Endodermal cell (in vitro differentiated cells): ENCODE measurements around the gene GATAD2A. TPM values are rescaled to one million over a fixed set of nuclear protein-coding genes. Genes with fewer than 3 reads are reported as not detected.

Experiments used
- DNase-seq: peaks from one replicate; pipeline ENCODE4 v3.0.0-alpha.2; 2017
- H3K27ac ChIP-seq: 2 replicates; pipeline ENCODE4 v1.5.1; 2013; ENCODE audit warnings: mild to moderate bottlenecking, low read depth, low read length, moderate library complexity
- H3K27me3 ChIP-seq: 2 replicates; pipeline ENCODE4 v1.6.1; 2013; ENCODE audit warnings: mild to moderate bottlenecking, low read length, moderate library complexity; ENCODE audit not compliant: insufficient read depth, control insufficient read depth, poor library complexity, severe bottlenecking
- H3K36me3 ChIP-seq: 2 replicates; pipeline ENCODE4 v1.7.0; 2013; ENCODE audit warnings: mild to moderate bottlenecking, low read length, moderate library complexity; ENCODE audit not compliant: control insufficient read depth, insufficient read depth
- H3K4me1 ChIP-seq: one replicate; pipeline ENCODE4 v1.7.0; 2013; ENCODE audit warnings: low read length; ENCODE audit not compliant: control insufficient read depth, insufficient read depth
- H3K4me3 ChIP-seq: 2 replicates; pipeline ENCODE4 v1.5.1; 2013; ENCODE audit warnings: mild to moderate bottlenecking, low read length, moderate library complexity
- H3K9ac ChIP-seq: 2 replicates; pipeline ENCODE4 v1.6.1; 2013; ENCODE audit warnings: mild to moderate bottlenecking, low read length, moderate library complexity; ENCODE audit not compliant: poor library complexity, severe bottlenecking; ENCODE audit errors: extremely low read depth
- H3K9me3 ChIP-seq: 2 replicates; pipeline ENCODE4 v1.6.1; 2013; ENCODE audit warnings: mild to moderate bottlenecking, low read length, moderate library complexity; ENCODE audit not compliant: control insufficient read depth
- H3K27ac Mint-ChIP-seq: 2 replicates; pipeline ENCODE4 v1.8.0; 2020; ENCODE audit warnings: mixed read lengths
- H3K27me3 Mint-ChIP-seq: 2 replicates; pipeline ENCODE4 v1.8.0; 2021; ENCODE audit warnings: mild to moderate bottlenecking, mixed read lengths; ENCODE audit not compliant: insufficient read depth
- H3K36me3 Mint-ChIP-seq: 2 replicates; pipeline ENCODE4 v1.8.0; 2020; ENCODE audit warnings: low read depth, mixed read lengths
- H3K4me1 Mint-ChIP-seq: 2 replicates; pipeline ENCODE4 v1.8.0; 2020; ENCODE audit warnings: mixed read lengths
- H3K4me3 Mint-ChIP-seq: 2 replicates; pipeline ENCODE4 v1.8.0; 2020; ENCODE audit warnings: mild to moderate bottlenecking, moderate library complexity, mixed read lengths
- H3K9me3 Mint-ChIP-seq: 2 replicates; pipeline ENCODE4 v1.8.0; 2020; ENCODE audit warnings: mild to moderate bottlenecking, mixed read lengths
- WGBS, 2 experiments: methylation state at CpG; one replicate each; pipeline versions ENCODE4 v1.1.5 to v1.1.7; 2013; ENCODE audit warnings: missing lambda C conversion rate in 2 of 2, mixed read lengths in 1 of 2; ENCODE audit not compliant: insufficient coverage in 1 of 2, insufficient read length in 1 of 2; 5-methylcytosine and 5-hydroxymethylcytosine counted together
- total RNA-seq, 2 donors: library from RNA; stranded (reverse); fragmentation: NEBNext Ultra II Directional in 1 of 2; extraction: Animal tissue kit (Norgen Biotek cat#: 25700) in 1 of 2; gene quantifications; 2 replicates in 1 of 2; 3 replicates in 1 of 2; pipeline ENCODE4 v1.2.1, GENCODE V29; 2021
- TF ChIP-seq, protein P1 (sequence below): fragments of 200-600 bp; sonication (generic); conservative IDR thresholded peaks from 2 replicates; pipeline ENCODE4 v1.5.0; 2021; ENCODE audit warnings: antibody characterized with exemption, mild to moderate bottlenecking

GATAD2A gene
- total RNA-seq, 2 donors from 2014 or later = 115 to 126 TPM

DNA sequence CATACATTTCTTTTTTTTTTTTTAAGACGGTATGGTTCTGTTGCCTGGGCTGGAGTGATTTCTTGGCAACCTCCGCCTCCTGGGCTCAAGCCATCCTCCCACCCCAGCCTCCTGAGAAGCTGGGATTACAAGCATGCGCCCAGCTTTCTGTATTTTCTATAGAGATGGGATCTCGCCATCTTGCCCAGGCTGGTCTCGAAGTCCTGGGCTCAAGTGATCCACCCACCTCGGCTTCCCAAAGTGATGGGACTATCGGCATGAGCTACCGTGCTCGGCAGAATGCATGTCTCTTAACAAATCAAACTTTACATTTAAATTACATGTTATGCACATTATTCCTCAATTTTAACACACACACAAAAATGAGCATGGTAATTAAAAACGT is 111.8 kb downstream of the GATAD2A start:
- Mint-ChIP-seq H3K9me3 (peaks cover 2% of the 10 kb centered on the region), H3K4me1 (no peaks in the 10 kb centered on the region), H3K27ac (no peak overlapping the region), H3K36me3 (peaks cover 30% of the 10 kb centered on the region), H3K4me3 (peak overlapping the region; percentile 87), H3K27me3 (no peaks in the 10 kb centered on the region)
- Histone ChIP-seq H3K4me1 (no peaks in the 10 kb centered on the region), H3K27ac (no peak overlapping the region), H3K4me3 (peak overlapping the region; percentile 98), H3K36me3 (peaks cover 27% of the 10 kb centered on the region), H3K9me3 (no peaks in the 10 kb centered on the region), H3K27me3 (no peaks in the 10 kb centered on the region), H3K9ac (peak overlapping the region; percentile 79)
- 96 to 100% methylated on average over 7 to 10 of the region's 10 CpGs for WGBS, 2 experiments
- no peak for DNase-seq
- TF ChIP-seq, protein P1, sequence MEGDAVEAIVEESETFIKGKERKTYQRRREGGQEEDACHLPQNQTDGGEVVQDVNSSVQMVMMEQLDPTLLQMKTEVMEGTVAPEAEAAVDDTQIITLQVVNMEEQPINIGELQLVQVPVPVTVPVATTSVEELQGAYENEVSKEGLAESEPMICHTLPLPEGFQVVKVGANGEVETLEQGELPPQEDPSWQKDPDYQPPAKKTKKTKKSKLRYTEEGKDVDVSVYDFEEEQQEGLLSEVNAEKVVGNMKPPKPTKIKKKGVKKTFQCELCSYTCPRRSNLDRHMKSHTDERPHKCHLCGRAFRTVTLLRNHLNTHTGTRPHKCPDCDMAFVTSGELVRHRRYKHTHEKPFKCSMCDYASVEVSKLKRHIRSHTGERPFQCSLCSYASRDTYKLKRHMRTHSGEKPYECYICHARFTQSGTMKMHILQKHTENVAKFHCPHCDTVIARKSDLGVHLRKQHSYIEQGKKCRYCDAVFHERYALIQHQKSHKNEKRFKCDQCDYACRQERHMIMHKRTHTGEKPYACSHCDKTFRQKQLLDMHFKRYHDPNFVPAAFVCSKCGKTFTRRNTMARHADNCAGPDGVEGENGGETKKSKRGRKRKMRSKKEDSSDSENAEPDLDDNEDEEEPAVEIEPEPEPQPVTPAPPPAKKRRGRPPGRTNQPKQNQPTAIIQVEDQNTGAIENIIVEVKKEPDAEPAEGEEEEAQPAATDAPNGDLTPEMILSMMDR = no peak

DNA sequence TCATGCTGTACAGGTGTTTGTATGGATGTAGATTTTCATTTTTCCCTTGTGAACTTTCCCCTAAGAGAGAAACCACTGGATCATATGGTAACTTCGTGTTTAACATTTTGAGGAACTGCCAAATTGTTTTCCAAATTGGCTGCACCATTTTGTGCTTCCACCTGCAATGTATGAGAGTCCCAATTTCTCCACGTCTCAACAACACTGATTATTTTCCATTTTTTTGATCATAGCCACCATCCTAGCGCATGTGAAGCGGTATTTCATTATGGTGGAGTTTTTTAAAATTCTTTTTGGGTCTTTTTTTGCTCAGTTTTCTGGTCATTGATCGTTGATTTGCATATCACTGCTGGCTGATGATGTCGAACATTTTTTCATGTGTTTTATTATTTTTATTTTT is 115.5 kb downstream of the GATAD2A start:
- no peak for DNase-seq
- WGBS, 2 experiments = 89 to 97% methylated on average over 4 to 6 of the region's 6 CpGs
- H3K9ac ChIP-seq = no peak overlapping the region
- H3K27me3 Mint-ChIP-seq = no peaks in the 10 kb centered on the region
- H3K27ac ChIP-seq = no peak overlapping the region
- TF ChIP-seq, protein P1 = no peak
- no peak overlapping the region for H3K27ac Mint-ChIP-seq
- peaks cover 45% of the 10 kb centered on the region for H3K36me3 ChIP-seq
- H3K4me3 Mint-ChIP-seq = no peak overlapping the region
- H3K4me3 ChIP-seq = no peak overlapping the region
- peaks cover 4% of the 10 kb centered on the region for H3K4me1 Mint-ChIP-seq
- no peaks in the 10 kb centered on the region for H3K27me3 ChIP-seq
- H3K36me3 Mint-ChIP-seq = peaks cover 41% of the 10 kb centered on the region
- H3K9me3 ChIP-seq = no peaks in the 10 kb centered on the region
- no peaks in the 10 kb centered on the region for H3K4me1 ChIP-seq
- H3K9me3 Mint-ChIP-seq = peaks cover 2% of the 10 kb centered on the region

DNA sequence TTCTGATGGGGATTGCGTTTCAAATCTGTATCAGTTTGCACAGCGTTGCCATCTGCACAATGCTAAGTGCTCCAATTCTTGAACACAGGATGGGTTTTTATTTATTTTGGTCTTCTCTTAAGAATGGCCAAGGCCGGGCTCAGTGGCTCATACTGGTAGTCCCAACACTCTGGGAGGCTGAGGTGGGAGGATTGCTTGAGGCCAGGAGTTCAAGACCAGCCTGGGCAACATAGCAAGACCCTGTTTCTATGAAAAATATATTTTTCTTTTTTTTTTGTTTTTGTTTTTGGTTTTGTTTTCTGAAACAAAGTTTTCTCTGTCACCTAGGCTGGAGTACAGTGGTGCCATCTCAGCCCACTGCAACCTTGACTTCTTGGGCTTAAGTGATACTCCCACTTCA is 117.7 kb downstream of the GATAD2A start:
- H3K36me3 ChIP-seq = peaks cover 39% of the 10 kb centered on the region
- H3K27me3 Mint-ChIP-seq = no peaks in the 10 kb centered on the region
- H3K9ac ChIP-seq = no peak overlapping the region
- TF ChIP-seq, protein P1 = no peak
- H3K4me1 ChIP-seq = no peaks in the 10 kb centered on the region
- no peak overlapping the region for H3K27ac ChIP-seq
- no peaks in the 10 kb centered on the region for H3K9me3 ChIP-seq
- H3K4me1 Mint-ChIP-seq = peaks cover 4% of the 10 kb centered on the region
- WGBS, 2 experiments = 97 to 100% methylated on average over 3 of the region's 3 CpGs
- H3K9me3 Mint-ChIP-seq = peaks cover 2% of the 10 kb centered on the region
- peaks cover 50% of the 10 kb centered on the region for H3K36me3 Mint-ChIP-seq
- no peak overlapping the region for H3K27ac Mint-ChIP-seq
- H3K4me3 Mint-ChIP-seq = no peak overlapping the region
- no peaks in the 10 kb centered on the region for H3K27me3 ChIP-seq
- DNase-seq = no peak
- no peak overlapping the region for H3K4me3 ChIP-seq
